GM21723 (cell line): ENCODE measurements around the gene HECTD3.
"Not testable (repeated sequence)": the region's sequence is repeated elsewhere in the genome, so short reads cannot be mapped to it uniquely, and the experiment has no call there.

Experiments used
- ATAC-seq: cut with Tn5 transposase; IDR thresholded peaks from one replicate; pipeline ENCODE4 v1.9.1; 2021; ENCODE audit warnings: mild to moderate bottlenecking, moderate library complexity; ENCODE audit not compliant: unreplicated experiment

Gene HECTD3

DNA sequence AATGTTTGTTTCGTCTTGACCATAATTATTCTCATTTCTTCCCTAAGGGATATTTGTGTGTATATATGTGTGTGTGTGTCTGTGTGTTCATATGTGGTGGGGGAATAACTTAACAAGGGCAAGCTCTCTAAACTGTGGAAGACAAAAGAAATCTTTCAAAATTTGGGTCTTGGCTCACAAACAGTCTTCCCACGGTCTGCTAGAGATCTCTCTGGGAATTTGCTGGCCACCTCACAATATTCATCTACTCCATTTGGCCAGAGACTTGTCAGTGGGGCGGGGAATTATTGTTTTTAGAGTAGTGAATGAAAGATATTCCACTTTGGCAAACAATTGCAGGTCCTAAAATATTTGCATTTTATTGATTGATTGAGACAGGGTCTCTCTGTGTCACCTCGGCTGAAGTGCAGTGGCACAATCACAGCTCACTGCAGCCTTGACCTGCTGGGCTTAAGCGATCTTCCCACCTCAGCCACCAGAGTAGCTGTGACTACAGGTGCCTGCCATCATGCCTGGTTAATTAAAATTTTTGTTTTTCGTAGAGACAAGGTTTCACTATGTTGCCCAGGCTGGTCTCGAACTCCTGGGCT, 16.7 kb downstream of the HECTD3 start:
- ATAC-seq, result no peak

DNA sequence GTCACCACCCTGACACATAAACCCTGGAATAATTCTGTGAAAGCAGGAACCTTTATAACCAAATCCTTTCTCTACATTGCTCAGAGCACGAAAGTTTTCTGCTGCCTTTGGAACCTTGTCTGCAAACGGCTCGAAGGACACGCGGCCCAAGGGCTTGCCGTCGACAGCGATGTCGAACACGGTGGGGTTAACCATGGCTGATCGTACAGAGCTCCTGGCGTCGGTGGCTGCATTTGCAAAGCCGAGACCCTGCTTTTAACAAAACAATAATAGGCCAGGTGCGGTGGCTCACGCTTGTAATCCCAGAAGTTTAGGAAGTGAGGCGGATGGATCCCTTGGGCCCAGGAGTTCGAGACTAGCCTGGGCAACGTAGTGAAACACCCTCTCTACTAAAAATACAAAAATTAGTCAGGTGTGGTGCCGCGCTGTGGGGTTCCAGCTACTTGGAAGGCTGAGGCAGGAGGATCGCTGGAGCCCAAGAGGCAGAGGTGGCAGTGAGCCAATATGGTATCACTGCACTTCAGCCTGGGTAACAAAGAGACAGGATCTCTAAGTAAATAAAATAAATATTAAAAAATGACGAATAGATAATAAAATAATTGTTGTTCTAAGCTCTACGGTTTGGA, 22.5 kb downstream of the HECTD3 start:
- ATAC-seq, result no peak

DNA sequence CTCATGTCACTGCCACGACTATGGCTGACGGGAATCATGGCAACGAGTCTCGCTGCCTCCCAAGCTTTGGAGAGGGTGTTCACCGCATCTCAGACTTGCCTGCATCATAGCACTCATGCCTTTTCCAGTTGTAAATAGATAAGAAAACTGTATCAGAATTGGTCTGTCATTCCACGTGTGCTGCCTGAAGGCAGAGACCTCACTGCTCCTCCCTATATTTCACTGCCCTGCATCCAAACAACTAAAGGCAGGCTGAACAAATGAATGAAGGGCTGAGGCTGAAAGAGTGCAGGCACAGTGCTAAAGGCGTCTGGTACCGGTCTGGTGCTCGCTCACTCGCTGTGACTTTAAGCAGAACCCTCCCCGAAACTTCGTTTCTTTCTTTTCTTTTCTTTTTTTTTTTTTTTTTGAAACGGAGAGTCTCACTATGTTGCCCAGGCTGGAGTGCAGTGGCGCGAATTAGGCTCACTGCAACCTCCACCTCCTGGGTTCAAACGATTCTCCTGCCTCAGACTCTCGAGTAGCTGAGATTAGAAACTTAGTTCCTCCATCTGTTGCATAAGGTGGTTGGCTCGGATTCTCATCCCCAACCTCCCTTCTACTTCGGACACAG, 25.3 kb downstream of the HECTD3 start:
- peak; percentile 12 for ATAC-seq

DNA sequence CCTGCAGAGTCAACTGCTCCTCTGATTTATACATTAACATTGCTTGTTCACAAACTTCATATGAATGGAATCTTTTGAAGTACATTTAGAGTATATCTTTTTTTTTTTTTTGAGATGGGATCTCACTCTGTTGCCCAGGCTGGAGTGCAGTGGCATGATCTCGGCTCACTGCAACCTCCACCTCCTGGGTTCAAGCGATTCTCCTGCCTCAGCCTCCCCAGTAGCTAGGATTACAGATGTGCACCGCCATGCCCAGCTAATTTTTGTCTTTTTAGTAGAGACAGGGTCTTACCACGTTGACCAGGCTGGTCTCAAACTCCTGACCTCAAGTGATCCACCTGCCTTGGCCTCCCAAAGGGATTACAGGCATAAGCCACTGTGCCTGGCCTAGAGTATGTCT, 33.8 kb downstream of the HECTD3 start:
- not testable (repeated sequence) for ATAC-seq

DNA sequence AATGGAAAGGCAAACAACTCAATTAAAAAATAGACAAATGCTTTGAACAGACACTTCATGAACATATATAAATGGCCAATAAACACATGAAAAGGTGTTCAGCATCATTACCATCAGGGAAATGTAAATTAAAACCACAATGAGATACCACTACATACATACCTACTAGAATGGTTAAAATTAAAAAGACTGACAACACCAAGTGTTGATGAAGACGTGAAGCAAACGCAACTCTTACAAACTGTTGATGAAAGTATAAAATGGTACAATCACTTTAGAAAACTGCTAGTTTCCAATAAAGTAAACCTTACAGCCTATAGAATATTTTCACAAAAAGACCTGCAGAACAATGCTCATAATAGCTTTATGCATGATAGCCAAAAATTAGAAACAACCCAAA, 34.9 kb downstream of the HECTD3 start:
- ATAC-seq, result no peak

DNA sequence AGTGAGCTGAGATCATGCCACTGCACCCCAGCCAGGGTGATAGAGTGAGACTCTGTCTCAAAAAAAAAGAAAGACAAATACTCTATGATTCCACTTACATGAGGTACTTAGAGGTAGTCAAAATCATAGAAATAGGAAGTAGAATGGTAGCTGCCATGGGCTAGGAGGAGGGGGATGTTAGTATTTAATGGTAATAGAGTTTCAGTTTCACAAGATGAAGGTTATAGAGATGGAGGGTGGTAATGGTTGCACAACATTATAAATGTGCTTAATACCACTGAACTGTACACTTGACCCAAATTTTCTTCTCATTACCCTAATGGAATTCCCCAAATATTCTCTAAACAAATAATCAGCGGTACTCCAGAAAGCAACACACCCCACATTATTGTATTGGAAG, 37.5 kb downstream of the HECTD3 start:
- ATAC-seq, result no peak

DNA sequence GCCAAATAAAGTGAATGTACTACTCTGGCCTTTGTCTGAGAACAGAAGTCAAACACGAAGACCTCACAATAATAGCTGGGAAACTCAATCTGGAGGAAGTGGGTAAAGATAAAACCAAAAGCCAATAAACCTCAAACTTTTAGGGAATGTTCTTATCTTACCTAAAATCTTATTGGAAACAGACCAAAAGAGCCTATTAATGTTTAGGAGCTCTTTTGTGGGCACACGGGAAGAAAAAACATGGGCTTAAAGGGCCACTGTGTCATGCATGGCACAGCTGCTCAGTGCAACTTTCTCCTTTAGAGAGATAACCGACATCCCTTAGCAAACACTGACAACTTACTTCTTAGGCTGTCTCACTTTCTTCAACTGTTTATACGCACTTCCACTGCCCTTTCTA, 40.8 kb downstream of the HECTD3 start:
- no peak for ATAC-seq

DNA sequence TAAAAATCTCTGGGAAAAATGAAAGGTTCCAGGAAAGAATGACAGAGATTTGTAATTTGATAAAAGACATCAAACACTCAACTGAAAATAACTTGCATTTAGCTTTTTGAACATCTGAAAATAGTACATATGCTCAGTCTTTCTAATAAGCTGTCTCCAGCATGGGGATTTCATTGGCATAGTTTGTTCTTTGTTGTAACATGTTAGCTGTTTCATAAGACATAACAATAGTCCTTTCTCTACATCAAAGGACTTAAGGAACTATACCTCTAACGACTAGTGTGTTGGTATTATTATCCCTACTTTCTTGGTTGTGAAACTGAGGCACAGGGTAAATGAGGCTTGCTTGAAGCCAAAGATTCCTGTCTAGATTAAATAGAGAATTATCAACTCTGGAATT, 46.7 kb downstream of the HECTD3 start:
- ATAC-seq, result no peak

DNA sequence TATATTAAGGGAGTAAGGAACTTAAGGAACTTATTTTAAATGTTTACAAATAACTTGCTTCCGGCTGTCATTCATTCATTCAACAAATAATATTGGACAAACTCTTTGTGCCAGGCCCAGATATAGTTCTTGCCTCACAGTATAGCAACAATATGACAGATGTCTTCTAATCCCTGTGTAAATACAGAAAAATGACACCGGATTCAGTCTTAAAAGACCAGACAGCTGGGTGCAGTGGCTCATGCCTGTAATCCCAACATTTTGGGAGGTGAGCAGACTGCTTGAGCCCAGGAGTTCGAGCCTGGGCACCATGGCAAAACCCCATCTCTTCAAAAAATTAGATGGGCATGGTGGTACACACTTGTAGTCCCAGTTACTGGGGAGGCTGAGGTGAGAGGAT, 48.4 kb downstream of the HECTD3 start:
- ATAC-seq, result no peak

DNA sequence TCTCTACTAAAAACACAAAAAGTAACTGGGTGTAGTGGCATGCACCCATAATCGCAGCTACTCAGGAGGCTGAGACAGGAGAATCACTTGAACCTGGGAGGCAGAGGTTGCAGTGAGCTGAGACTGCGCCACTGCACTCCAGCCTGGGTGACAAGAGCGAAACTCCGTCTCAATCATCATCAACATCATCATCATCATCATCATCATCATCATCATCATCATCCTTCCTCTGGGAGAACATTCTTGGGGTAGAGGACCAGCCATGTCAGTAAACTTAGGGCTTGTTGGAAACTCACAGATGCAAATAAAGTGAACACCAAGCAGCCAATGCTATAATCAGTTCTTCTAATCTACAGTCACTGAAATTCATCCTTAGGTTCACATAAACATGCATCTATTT, 49.1 kb downstream of the HECTD3 start:
- not testable (repeated sequence) for ATAC-seq

DNA sequence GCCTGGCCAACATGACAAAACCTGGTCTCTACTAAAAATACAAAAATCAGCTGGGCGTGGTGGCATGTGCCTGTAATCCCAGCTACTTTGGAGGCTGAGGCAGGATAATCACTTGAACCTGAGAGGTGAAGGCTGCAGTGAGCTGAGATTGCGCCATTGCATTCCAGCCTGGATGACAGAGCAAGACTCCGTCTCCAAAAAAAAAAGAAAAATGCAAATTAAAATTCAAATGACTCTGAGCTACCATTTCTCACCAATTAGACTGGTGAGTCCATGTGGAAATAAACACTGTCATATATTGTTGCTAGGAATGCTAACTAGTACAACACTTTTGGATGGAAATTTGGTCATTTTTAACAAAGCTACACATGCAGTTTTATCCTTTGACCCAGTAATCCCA, 53.6 kb downstream of the HECTD3 start:
- ATAC-seq, result not testable (repeated sequence)

DNA sequence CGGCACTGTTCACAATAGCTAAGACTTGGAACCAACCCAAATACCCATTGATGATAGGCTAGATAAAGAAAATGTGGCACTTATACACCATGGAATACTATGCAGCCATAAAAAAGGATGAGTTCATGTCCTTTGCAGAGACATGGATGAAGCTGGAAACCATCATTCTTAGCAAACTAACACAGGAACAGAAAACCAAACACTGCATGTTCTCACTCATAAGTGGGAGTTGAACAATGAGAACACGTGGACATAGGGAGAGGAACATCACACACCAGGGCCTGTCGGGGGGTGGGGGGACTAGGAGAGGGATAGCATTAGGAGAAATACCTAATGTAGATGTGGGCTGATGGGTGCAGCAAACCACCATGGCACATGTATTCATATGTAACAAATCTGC, 55.0 kb downstream of the HECTD3 start:
- not testable (repeated sequence) for ATAC-seq
